Activated naive CD8-positive, alpha-beta T cell treated with anti-CD3 and anti-CD28 coated beads, Interleukin-2, amount 10 ng/mL, durations not matched to agents 7 days and 5 days (primary cell): ENCODE data around the gene FCN3. TPM values are rescaled to one million over a fixed set of nuclear protein-coding genes. Genes with fewer than 3 reads are reported as not detected.
A peak's percentile ranks its signal among the peaks of the same experiment; 100 is the strongest.

Experiments used
- ATAC-seq: fragments of 150-1000 bp; cut with Tn5 transposase; one replicate; pipeline ENCODE4 v1.10.0; 2021; ENCODE audit warnings: low read depth, moderate library complexity
- POLR2A ChIA-PET: fragments of 350-600 bp; sonication (Branson Sonifier 250); formaldehyde crosslinking; loops from one replicate; lab custom pipeline; 2021; ENCODE audit warnings: antibody characterized with exemption; lab: Charles Lee
- DNase-seq: peaks from one replicate; pipeline ENCODE4 v3.0.0; 2021
- H3K27ac Mint-ChIP-seq: one replicate; pipeline ENCODE4 v1.8.0; 2022; ENCODE audit warnings: mild to moderate bottlenecking, mixed read lengths
- H3K27me3 Mint-ChIP-seq: one replicate; pipeline ENCODE4 v1.8.0; 2022; ENCODE audit warnings: mild to moderate bottlenecking, moderate library complexity, mixed read lengths
- H3K36me3 Mint-ChIP-seq: one replicate; pipeline ENCODE4 v1.8.0; 2021; ENCODE audit warnings: mild to moderate bottlenecking, mixed read lengths
- H3K4me1 Mint-ChIP-seq: one replicate; pipeline ENCODE4 v1.8.0; 2021; ENCODE audit warnings: mixed read lengths
- H3K4me3 Mint-ChIP-seq: one replicate; pipeline ENCODE4 v1.8.0; 2022; ENCODE audit warnings: mild to moderate bottlenecking, moderate library complexity, mixed read lengths
- H3K9me3 Mint-ChIP-seq: one replicate; pipeline ENCODE4 v1.8.0; 2021; ENCODE audit warnings: mixed read lengths
- total RNA-seq, 2 experiments: library from RNA; stranded (reverse); gene quantifications; one replicate each; pipeline ENCODE4 v1.2.3, GENCODE V29; 2021

Gene FCN3
- total RNA-seq, 2 experiments from 2014 or later, result not detected

- Mint-ChIP-seq H3K9me3 (no peaks in the 10 kb centered on the region), H3K27me3 (no peaks in the 10 kb centered on the region), H3K27ac (peak overlapping the region; percentile 34), H3K4me3 (no peak overlapping the region), H3K4me1 (peaks cover 18% of the 10 kb centered on the region), H3K36me3 (peaks cover 9% of the 10 kb centered on the region)
- ATAC-seq, result no peak
- DNase-seq, result no peak
- POLR2A ChIA-PET, result interaction anchor here (0.7 to 1.0 kb wide), 5 partner anchors 9 to 99 kb away, joined by 3 to 4 read pairs (median 4); no protein-coding TSS in a partner anchor
Measured at GRCh38 chr1:27331922-27332321, 42.7 kb downstream of the FCN3 start.

- no peaks in the 10 kb centered on the region for H3K9me3 Mint-ChIP-seq
- POLR2A ChIA-PET, result no interaction called here
- H3K4me1 Mint-ChIP-seq, result peaks cover 18% of the 10 kb centered on the region
- H3K36me3 Mint-ChIP-seq, result peaks cover 6% of the 10 kb centered on the region
- no peak for DNase-seq
- no peak for ATAC-seq
- peak overlapping the region; percentile 45 for H3K27ac Mint-ChIP-seq
- H3K27me3 Mint-ChIP-seq, result no peaks in the 10 kb centered on the region
- no peak overlapping the region for H3K4me3 Mint-ChIP-seq
Measured at GRCh38 chr1:27331426-27331825, 43.2 kb downstream of the FCN3 start.

GRCh38 chr1:27330786-27331185 lies 43.8 kb downstream of the FCN3 start:
- DNase-seq (no peak), ATAC-seq (no peak)
- POLR2A ChIA-PET, result no interaction called here
- Mint-ChIP-seq H3K4me1 (peaks cover 18% of the 10 kb centered on the region), H3K36me3 (peaks cover 3% of the 10 kb centered on the region), H3K27me3 (no peaks in the 10 kb centered on the region), H3K9me3 (no peaks in the 10 kb centered on the region), H3K4me3 (no peak overlapping the region), H3K27ac (peak overlapping the region; percentile 28)

GRCh38 chr1:27327964-27328363 lies 46.7 kb downstream of the FCN3 start:
- Mint-ChIP-seq H3K27ac (peak overlapping the region; percentile 1), H3K27me3 (no peaks in the 10 kb centered on the region), H3K9me3 (no peaks in the 10 kb centered on the region), H3K4me1 (peaks cover 33% of the 10 kb centered on the region), H3K4me3 (no peak overlapping the region), H3K36me3 (peaks cover 9% of the 10 kb centered on the region)
- ATAC-seq, result no peak
- POLR2A ChIA-PET, result interaction anchor here (0.6 kb wide), 1 partner anchor 173 kb away, joined by 4 read pairs; the partner anchor contains the start of gene SLC9A1
- no peak for DNase-seq

- no peak overlapping the region for H3K27ac Mint-ChIP-seq
- POLR2A ChIA-PET, result no interaction called here
- H3K27me3 Mint-ChIP-seq, result no peaks in the 10 kb centered on the region
- no peak overlapping the region for H3K4me3 Mint-ChIP-seq
- H3K36me3 Mint-ChIP-seq, result peaks cover 13% of the 10 kb centered on the region
- DNase-seq (no peak), ATAC-seq (no peak)
- H3K9me3 Mint-ChIP-seq, result no peaks in the 10 kb centered on the region
- peaks cover 27% of the 10 kb centered on the region for H3K4me1 Mint-ChIP-seq
Measured at GRCh38 chr1:27325286-27325685, 49.3 kb downstream of the FCN3 start.

- POLR2A ChIA-PET, result interaction anchor here (0.6 to 1.4 kb wide), 7 partner anchors 13 to 340 kb away, joined by 3 to 14 read pairs (median 4); partner anchors contain the start of gene SYTL1
- H3K4me1 Mint-ChIP-seq, result peaks cover 26% of the 10 kb centered on the region
Measured at GRCh38 chr1:27322569-27323240, 51.9 kb downstream of the FCN3 start.

GRCh38 chr1:27321813-27322568 lies 52.6 kb downstream of the FCN3 start, which contains the start of gene TMEM222:
Gene TMEM222, plus strand, starts transcription at chr1:27322163. Its CDS starts 35 bp downstream, at chr1:27322198.
- ATAC-seq (peak; percentile 96), DNase-seq (peak; percentile 98)
- Mint-ChIP-seq H3K4me1 (peaks cover 26% of the 10 kb centered on the region), H3K27me3 (peaks cover 6% of the 10 kb centered on the region), H3K9me3 (no peaks in the 10 kb centered on the region), H3K27ac (peak within 1 kb of the TSS; percentile 89), H3K4me3 (peak within 1 kb of the TSS; percentile 98), H3K36me3 (peaks cover 13% of the 10 kb centered on the region)
- POLR2A ChIA-PET, result interaction anchor here (1.4 kb wide), 2 partner anchors 13 to 20 kb away, joined by 4 to 14 read pairs; partner anchors contain the start of gene SYTL1

More at GRCh38 chr1:27322569-27323240, 51.9 kb downstream of the FCN3 start:
- Mint-ChIP-seq H3K36me3 (peaks cover 13% of the 10 kb centered on the region), H3K27me3 (peaks cover 4% of the 10 kb centered on the region), H3K27ac (peak overlapping the region; percentile 89), H3K9me3 (no peaks in the 10 kb centered on the region), H3K4me3 (peak overlapping the region; percentile 98)
- DNase-seq (no peak), ATAC-seq (no peak)

Other genes with a start within 250 kb of the FCN3 start
- 10 to 100 TPM; 23.7 to 24.5 TPM for gene SLC9A1, start 219.7 kb downstream of the FCN3 start, total RNA-seq
- 10 to 100 TPM; 41.5 to 43.0 TPM for gene WDTC1, start 140.2 kb downstream of the FCN3 start, total RNA-seq
- gene TMEM222, start 52.7 kb downstream of the FCN3 start, total RNA-seq, result 10 to 100 TPM; 35.8 to 40.4 TPM
- gene SYTL1, start 32.8 kb downstream of the FCN3 start, total RNA-seq, result 100 to 1,000 TPM; 103 to 105 TPM
- gene MAP3K6, start 7.9 kb downstream of the FCN3 start, total RNA-seq, result 1 to 10 TPM; 8.6 to 9.0 TPM
- gene CD164L2, start 8.5 kb upstream of the FCN3 start, total RNA-seq, result not detected
- under 1 TPM; 0.42 to 0.43 TPM for gene GPR3, start 17.8 kb upstream of the FCN3 start, total RNA-seq
- 100 to 1,000 TPM; 139 to 148 TPM for gene WASF2, start 115.3 kb upstream of the FCN3 start, total RNA-seq
- gene AHDC1, start 229.3 kb upstream of the FCN3 start, total RNA-seq, result 10 to 100 TPM; 21.6 to 22.2 TPM